Testis (tissue), 2 donors: ENCODE measurements around the gene ARAP2.

Experiments used
- POLR2A ChIP-seq: fragments of 450-650 bp; IDR thresholded peaks from one replicate; pipeline ENCODE4 v1.6.1; 2017; ENCODE audit warnings: antibody characterized with exemption, mild to moderate bottlenecking, moderate library complexity
- TF ChIP-seq, protein P1 (sequence below), 3 experiments: fragments of 450-650 bp in 2 of 3; fragments of 200-600 bp in 1 of 3; sonication (generic) in 1 of 3; IDR thresholded peaks; one replicate each; pipeline ENCODE4 v1.5.1; 2016 to 2019; ENCODE audit warnings: antibody characterized with exemption in 3 of 3, mild to moderate bottlenecking in 2 of 3, moderate library complexity in 1 of 3

DNA sequence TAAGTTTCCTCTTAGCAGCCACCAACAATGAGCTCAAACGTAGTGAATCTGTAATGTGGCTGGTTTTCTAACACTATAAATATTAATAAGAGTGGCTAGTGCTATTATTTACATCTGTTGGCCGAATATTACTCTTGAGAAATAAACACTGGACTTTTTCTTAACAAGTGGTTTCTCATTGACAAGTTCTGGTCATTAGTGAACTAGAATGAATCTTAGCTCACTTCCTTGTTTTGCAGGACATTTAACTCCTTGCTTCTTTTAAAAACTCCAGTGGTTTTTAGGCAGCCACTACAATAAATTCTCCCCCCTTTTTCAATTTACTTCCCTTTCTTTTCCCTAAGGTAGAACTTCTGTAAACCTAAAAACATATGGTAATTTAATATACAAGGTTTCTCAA is 177.2 kb downstream of the ARAP2 start:
- TF ChIP-seq, protein P1, sequence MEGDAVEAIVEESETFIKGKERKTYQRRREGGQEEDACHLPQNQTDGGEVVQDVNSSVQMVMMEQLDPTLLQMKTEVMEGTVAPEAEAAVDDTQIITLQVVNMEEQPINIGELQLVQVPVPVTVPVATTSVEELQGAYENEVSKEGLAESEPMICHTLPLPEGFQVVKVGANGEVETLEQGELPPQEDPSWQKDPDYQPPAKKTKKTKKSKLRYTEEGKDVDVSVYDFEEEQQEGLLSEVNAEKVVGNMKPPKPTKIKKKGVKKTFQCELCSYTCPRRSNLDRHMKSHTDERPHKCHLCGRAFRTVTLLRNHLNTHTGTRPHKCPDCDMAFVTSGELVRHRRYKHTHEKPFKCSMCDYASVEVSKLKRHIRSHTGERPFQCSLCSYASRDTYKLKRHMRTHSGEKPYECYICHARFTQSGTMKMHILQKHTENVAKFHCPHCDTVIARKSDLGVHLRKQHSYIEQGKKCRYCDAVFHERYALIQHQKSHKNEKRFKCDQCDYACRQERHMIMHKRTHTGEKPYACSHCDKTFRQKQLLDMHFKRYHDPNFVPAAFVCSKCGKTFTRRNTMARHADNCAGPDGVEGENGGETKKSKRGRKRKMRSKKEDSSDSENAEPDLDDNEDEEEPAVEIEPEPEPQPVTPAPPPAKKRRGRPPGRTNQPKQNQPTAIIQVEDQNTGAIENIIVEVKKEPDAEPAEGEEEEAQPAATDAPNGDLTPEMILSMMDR (IDR thresholded peaks at IDR 0.05), result no peak
- TF ChIP-seq POLR2A, result no peak
